Fibroblast of lung (primary cell): ENCODE results near the gene UBE3A.

Experiments
- CTCF ChIP-seq, 2 donors: IDR thresholded peaks in 1 of 2; conservative IDR thresholded peaks in 1 of 2; 1 replicate in 1 of 2; 2 replicates in 1 of 2; pipeline ENCODE4 v1.5.1; 2011 to 2012; ENCODE audit warnings: low read length in 2 of 2, control low read depth in 1 of 2, inconsistent platforms in 1 of 2, low read depth in 1 of 2, mild to moderate bottlenecking in 1 of 2
- EZH2 ChIP-seq: IDR thresholded peaks from 2 replicates; pipeline ENCODE4 v1.5.1; 2012; ENCODE audit warnings: low read length, control low read depth, mild to moderate bottlenecking; ENCODE audit errors: missing control alignments

- TF ChIP-seq CTCF (conservative IDR thresholded peaks at IDR 0.05 in 1 of 2, IDR thresholded peaks at IDR 0.05 in 1 of 2; ENCODE audit: low read depth in 1 of 2, low read length in 2 of 2) (no peak), EZH2 (no peak)
These were observed 835 bp downstream of the UBE3A start for GRCh38 chr15:25437777-25438600.
